GM23248 (cell line): Measurements from ENCODE around the gene GSK3A. TPM values are rescaled to one million over a fixed set of nuclear protein-coding genes. Genes with fewer than 3 reads are reported as not detected.

Source experiments
- DNase-seq: peaks from one replicate; pipeline ENCODE4 v3.0.0-alpha.2; 2015
- H2AFZ ChIP-seq: fragments of 200-600 bp; sonication (generic); 2 replicates; pipeline ENCODE4 v1.6.1; 2016; ENCODE audit warnings: antibody characterized with exemption
- H3F3A ChIP-seq: fragments of 200-600 bp; sonication (generic); 2 replicates; pipeline ENCODE4 v1.6.1; 2016; ENCODE audit warnings: mild to moderate bottlenecking, antibody characterized with exemption, mixed run types; ENCODE audit not compliant: insufficient read depth
- H3K27ac ChIP-seq: fragments of 200-600 bp; sonication (generic); 2 replicates; pipeline ENCODE4 v1.5.1; 2016; ENCODE audit warnings: mild to moderate bottlenecking
- H3K27me3 ChIP-seq: fragments of 200-600 bp; sonication (generic); replicated peaks from 2 replicates; pipeline ENCODE4 v1.6.1; 2016; ENCODE audit warnings: mild to moderate bottlenecking; ENCODE audit not compliant: insufficient read depth
- H3K36me3 ChIP-seq: fragments of 200-600 bp; sonication (generic); 2 replicates; pipeline ENCODE4 v1.6.1; 2016; ENCODE audit warnings: low read depth, mild to moderate bottlenecking
- H3K4me1 ChIP-seq: fragments of 200-600 bp; sonication (generic); 2 replicates; pipeline ENCODE4 v1.6.1; 2016; ENCODE audit warnings: mild to moderate bottlenecking; ENCODE audit not compliant: insufficient read depth
- H3K4me2 ChIP-seq: fragments of 200-600 bp; sonication (generic); one replicate; pipeline ENCODE4 v1.6.1; 2016; ENCODE audit warnings: mild to moderate bottlenecking; ENCODE audit not compliant: unreplicated experiment
- H3K4me3 ChIP-seq: fragments of 200-600 bp; sonication (generic); 2 replicates; pipeline ENCODE4 v1.5.1; 2016; ENCODE audit warnings: mild to moderate bottlenecking
- H3K79me2 ChIP-seq: fragments of 200-600 bp; sonication (generic); 2 replicates; pipeline ENCODE4 v1.6.1; 2016; ENCODE audit warnings: mild to moderate bottlenecking; ENCODE audit not compliant: insufficient read depth
- H3K9ac ChIP-seq: fragments of 200-600 bp; sonication (generic); 2 replicates; pipeline ENCODE4 v1.6.1; 2016; ENCODE audit warnings: mild to moderate bottlenecking
- H3K9me2 ChIP-seq: fragments of 200-600 bp; sonication (generic); 2 replicates; pipeline ENCODE4 v1.6.1; 2016; ENCODE audit warnings: mixed run types, mild to moderate bottlenecking, moderate library complexity; ENCODE audit not compliant: insufficient read depth
- H3K9me3 ChIP-seq: fragments of 200-600 bp; sonication (generic); one replicate; pipeline ENCODE4 v1.6.1; 2017; ENCODE audit warnings: low read depth
- H4K20me1 ChIP-seq: fragments of 200-600 bp; sonication (generic); 2 replicates; pipeline ENCODE4 v1.6.0; 2016; ENCODE audit not compliant: insufficient read depth
- EZH2 ChIP-seq: fragments of 200-600 bp; sonication (generic); IDR thresholded peaks from 2 replicates; pipeline ENCODE4 v1.6.1; 2018; ENCODE audit warnings: antibody characterized with exemption, mild to moderate bottlenecking; ENCODE audit not compliant: insufficient read depth, poor library complexity, severe bottlenecking
- EZH2phosphoT487 ChIP-seq: fragments of 200-600 bp; sonication (generic); IDR thresholded peaks from 2 replicates; pipeline ENCODE4 v1.6.1; 2018; ENCODE audit warnings: antibody characterized with exemption, moderate library complexity, mild to moderate bottlenecking, low read depth; ENCODE audit not compliant: insufficient read depth
- WGBS, 2 experiments: methylation state at CpG; one replicate each; pipeline ENCODE4 v1.1.6; 2015 to 2017; ENCODE audit warnings: low lambda C conversion rate in 2 of 2, low coverage in 1 of 2; ENCODE audit errors: missing lambda C conversion rate in 2 of 2; 5-methylcytosine and 5-hydroxymethylcytosine counted together
- in situ Hi-C: fragments of 300-500 bp; cut with MboI; formaldehyde crosslinking; loops from 2 replicates; pipeline ENCODE4 v1.15.0; 2020
- polyA plus RNA-seq: library from polyadenylated mRNA; unstranded; fragments of >200 nt; fragmentation: Nextera tagmentation; extraction: Ambion mirVana; gene quantifications from 2 replicates; pipeline ENCODE4 v1.2.1, GENCODE V29; 2016
- total RNA-seq: library from RNA; depleted of rRNA; stranded (reverse); fragments of >200 nt; shearing (Covaris generic); gene quantifications from 2 replicates; pipeline ENCODE4 v1.2.3, GENCODE V29; 2014

The GSK3A gene
- total and polyA plus RNA-seq, 2 experiments from 2014 or later: 13.0 to 33.4 TPM

- Histone ChIP-seq H3K27me3 (no peaks in the 10 kb centered on the region), H4K20me1 (no peaks in the 10 kb centered on the region), H3K9ac (no peak overlapping the region), H3K4me2 (no peak overlapping the region), H3F3A (peaks cover 15% of the 10 kb centered on the region; the same call in 1 of the 2 replicates), H3K27ac (no peak overlapping the region), H2AFZ (no peak overlapping the region), H3K9me3 (no peaks in the 10 kb centered on the region), H3K79me2 (peaks cover 94% of the 10 kb centered on the region), H3K36me3 (peaks cover 18% of the 10 kb centered on the region), H3K4me1 (peaks cover 4% of the 10 kb centered on the region), H3K9me2 (no peaks in the 10 kb centered on the region), H3K4me3 (no peak overlapping the region)
- DNase-seq: no peak
- no peak for TF ChIP-seq EZH2phosphoT487
- TF ChIP-seq EZH2: no peak
- WGBS, 2 experiments: 94 to 95% methylated on average over 33 of the region's 33 CpGs
- in situ Hi-C loops: no loop called here
Observed at GRCh38 chr19:42225718-42226292, 16.6 kb downstream of the GSK3A start.

GRCh38 chr19:42224940-42225717 is 17.3 kb downstream of the GSK3A start:
- TF ChIP-seq EZH2 (no peak), EZH2phosphoT487 (no peak)
- Histone ChIP-seq H3K9ac (no peak overlapping the region), H3K4me2 (no peak overlapping the region), H4K20me1 (no peaks in the 10 kb centered on the region), H3K79me2 (peaks cover 97% of the 10 kb centered on the region), H3K9me2 (no peaks in the 10 kb centered on the region), H3F3A (peaks cover 12% of the 10 kb centered on the region; the same call in 1 of the 2 replicates), H3K27ac (no peak overlapping the region), H3K4me1 (peaks cover 4% of the 10 kb centered on the region), H3K9me3 (no peaks in the 10 kb centered on the region), H3K4me3 (no peak overlapping the region), H3K27me3 (no peaks in the 10 kb centered on the region), H2AFZ (no peak overlapping the region), H3K36me3 (peaks cover 18% of the 10 kb centered on the region)
- no peak for DNase-seq
- in situ Hi-C loops: no loop called here
- 89 to 91% methylated on average over 18 to 37 of the region's 37 CpGs for WGBS, 2 experiments

- in situ Hi-C loops: no loop called here
- no peak for TF ChIP-seq EZH2
- TF ChIP-seq EZH2phosphoT487: no peak
- Histone ChIP-seq H2AFZ (peak overlapping the region; percentile 63), H3K27ac (peak overlapping the region; percentile 97), H3F3A (peaks cover 18% of the 10 kb centered on the region), H3K36me3 (0 out of 2 replicates have a peak, but pooled peaks cover 6% of the 10 kb centered on the region), H3K9me3 (no peaks in the 10 kb centered on the region), H3K4me2 (peak overlapping the region; percentile 98), H3K79me2 (peaks cover 86% of the 10 kb centered on the region), H3K27me3 (no peaks in the 10 kb centered on the region), H4K20me1 (no peaks in the 10 kb centered on the region), H3K9me2 (no peaks in the 10 kb centered on the region), H3K4me3 (peak overlapping the region; percentile 86), H3K4me1 (peaks cover 24% of the 10 kb centered on the region), H3K9ac (peak overlapping the region; percentile 95)
- DNase-seq: peak; percentile 43
- 1 to 2% methylated on average over 6 of the region's 6 CpGs for WGBS, 2 experiments
Observed at GRCh38 chr19:42220751-42221097, 21.7 kb downstream of the GSK3A start.

GRCh38 chr19:42219812-42220750 is 22.3 kb downstream of the GSK3A start, which contains the start of gene ZNF526:
TSS of gene ZNF526 (plus strand) at chr19:42220312. CDS start at chr19:42224404, 4,092 bp downstream.
- Histone ChIP-seq H3K4me1 (peaks cover 25% of the 10 kb centered on the region), H3K9ac (peak within 1 kb of the TSS; percentile 95), H3K27me3 (no peaks in the 10 kb centered on the region), H3K9me3 (no peaks in the 10 kb centered on the region), H3K4me2 (peak within 1 kb of the TSS; percentile 98), H3K4me3 (peak within 1 kb of the TSS; percentile 86), H3F3A (peaks cover 19% of the 10 kb centered on the region), H3K9me2 (no peaks in the 10 kb centered on the region), H4K20me1 (no peaks in the 10 kb centered on the region), H3K27ac (peak within 1 kb of the TSS; percentile 97), H3K36me3 (0 out of 2 replicates have a peak, but pooled peaks cover 4% of the 10 kb centered on the region), H3K79me2 (peaks cover 88% of the 10 kb centered on the region), H2AFZ (peak within 1 kb of the TSS; percentile 63)
- 1 to 2% methylated on average over 42 to 53 of the region's 53 CpGs for WGBS, 2 experiments
- in situ Hi-C loops: no loop called here
- TF ChIP-seq EZH2 (no peak), EZH2phosphoT487 (no peak)
- DNase-seq: peak; percentile 99
